Stimulated activated CD8-positive, alpha-beta memory T cell treated with anti-CD3 and anti-CD28 coated beads, Interleukin-15, amount 100 ng/mL, for 4 hours (primary cell): Measurements from ENCODE around the gene GREM1.

Experiments
- DNase-seq, 2 donors: peaks; one replicate each; pipeline ENCODE4 v3.0.0-alpha.2; 2020; ENCODE audit warnings: low read depth in 2 of 2

The GREM1 gene

GRCh38 chr15:32717426-32718226 lies at the start of gene GREM1:
Gene GREM1 (plus strand): TSS chr15:32718004. CDS start chr15:32730691, 12,687 bp downstream.
- DNase-seq: no peak

GRCh38 chr15:32668942-32669341 lies 48.9 kb upstream of the GREM1 start:
- DNase-seq: no peak

GRCh38 chr15:32669896-32670611 lies 47.8 kb upstream of the GREM1 start:
- DNase-seq: no peak

- no peak for DNase-seq
These were observed 47.2 kb upstream of the GREM1 start for GRCh38 chr15:32670623-32671022.

- no peak for DNase-seq
These were observed 46.2 kb upstream of the GREM1 start for GRCh38 chr15:32671339-32672325.

GRCh38 chr15:32674681-32675080 lies 43.1 kb upstream of the GREM1 start:
- DNase-seq: no peak

- DNase-seq: no peak
These were observed 42.3 kb upstream of the GREM1 start for GRCh38 chr15:32675466-32675865.

- DNase-seq: no peak
These were observed 41.6 kb upstream of the GREM1 start for GRCh38 chr15:32676169-32676568.

- DNase-seq: no peak
These were observed 40.5 kb upstream of the GREM1 start for GRCh38 chr15:32677238-32677750.

GRCh38 chr15:32679298-32679690 lies 38.5 kb upstream of the GREM1 start:
- no peak for DNase-seq

GRCh38 chr15:32682569-32682968 lies 35.2 kb upstream of the GREM1 start:
- no peak for DNase-seq

GRCh38 chr15:32682977-32683630 lies 34.7 kb upstream of the GREM1 start:
- DNase-seq: no peak

GRCh38 chr15:32683906-32684584 lies 33.8 kb upstream of the GREM1 start:
- DNase-seq: no peak

GRCh38 chr15:32685576-32685975 lies 32.2 kb upstream of the GREM1 start:
- DNase-seq: no peak

GRCh38 chr15:32687556-32687955 lies 30.2 kb upstream of the GREM1 start:
- DNase-seq: no peak

GRCh38 chr15:32688151-32688639 lies 29.6 kb upstream of the GREM1 start:
- no peak for DNase-seq

- DNase-seq: no peak
These were observed 26.7 kb upstream of the GREM1 start for GRCh38 chr15:32690941-32691688.

GRCh38 chr15:32691689-32692038 lies 26.1 kb upstream of the GREM1 start:
- DNase-seq: no peak

GRCh38 chr15:32692286-32692685 lies 25.5 kb upstream of the GREM1 start:
- no peak for DNase-seq
